H1 (cell line): ENCODE data around the gene NDUFB3. TPM values are rescaled to one million over a fixed set of nuclear protein-coding genes. Genes with fewer than 3 reads are reported as not detected.

Source experiments
- BRCA1 ChIP-seq: IDR thresholded peaks from 2 replicates; pipeline ENCODE4 v1.6.1; 2012; ENCODE audit warnings: low read depth, low read length, improper control_type of control experiment
- FOSL1 ChIP-seq: IDR thresholded peaks from 2 replicates; pipeline ENCODE4 v1.6.1; 2011; ENCODE audit warnings: mild to moderate bottlenecking, low read depth, low read length, moderate library complexity; ENCODE audit not compliant: insufficient read depth
- PHF8 ChIP-seq: fragments of 200-600 bp; sonication (generic); conservative IDR thresholded peaks from 2 replicates; pipeline ENCODE4 v1.7.1; 2012; ENCODE audit warnings: low read depth, mild to moderate bottlenecking, inconsistent platforms, low read length, moderate library complexity
- polyA plus RNA-seq, 7 experiments: library from polyadenylated mRNA; depleted of rRNA in 3 of 7; stranded (reverse) in 5 of 7; unstranded in 2 of 7; fragments of >200 nt in 5 of 7; fragments of 200-250 nt in 2 of 7; gene quantifications; 1 replicate in 5 of 7; 2 replicates in 1 of 7; 4 replicates in 1 of 7; pipeline versions ENCODE4 v1.2.1 to v1.2.3, GENCODE V29; 2011 to 2013; ENCODE audit warnings: missing spikeins in 2 of 7, mixed read lengths in 2 of 7
- total RNA-seq: library from RNA; stranded (reverse); fragmentation: NEBNext Ultra II Directional; extraction: Animal tissue kit (Norgen Biotek cat#: 25700); gene quantifications from 2 replicates; pipeline ENCODE4 v1.2.1, GENCODE V29; 2021
- TF ChIP-seq, protein P1 (sequence below): fragments of 300-600 bp; sonication (generic); IDR thresholded peaks from 2 replicates; pipeline ENCODE4 v1.7.1; 2012; ENCODE audit warnings: low read length, moderate library complexity, mild to moderate bottlenecking, inconsistent platforms; ENCODE audit not compliant: insufficient replicate concordance

The NDUFB3 gene
- total and polyA plus RNA-seq, 2 of the 8 experiments (the other 6 are each of a cell fraction or from before 2014, with no cell fraction given): 38.2 to 55.3 TPM

DNA sequence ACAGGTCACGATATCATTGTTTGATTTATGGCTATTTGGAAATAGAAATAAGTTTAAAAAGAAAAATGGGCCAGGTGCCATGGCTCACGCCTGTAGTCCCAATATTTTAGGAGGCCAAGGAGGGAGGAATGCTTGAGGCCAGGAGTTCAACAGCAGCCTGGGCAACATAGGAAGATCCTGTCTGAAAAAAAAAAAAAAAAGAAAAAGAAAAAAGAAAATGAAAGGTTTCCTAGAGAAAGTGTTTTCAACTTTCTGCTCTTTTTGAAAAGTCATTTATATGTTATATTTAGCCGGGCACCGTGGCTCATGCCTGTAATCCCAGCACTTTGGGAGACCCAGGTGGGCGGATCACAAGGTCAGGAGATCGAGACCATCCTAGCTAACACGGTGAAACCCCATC, 3.2 kb downstream of the NDUFB3 start (continued):
- TF ChIP-seq, protein P1, sequence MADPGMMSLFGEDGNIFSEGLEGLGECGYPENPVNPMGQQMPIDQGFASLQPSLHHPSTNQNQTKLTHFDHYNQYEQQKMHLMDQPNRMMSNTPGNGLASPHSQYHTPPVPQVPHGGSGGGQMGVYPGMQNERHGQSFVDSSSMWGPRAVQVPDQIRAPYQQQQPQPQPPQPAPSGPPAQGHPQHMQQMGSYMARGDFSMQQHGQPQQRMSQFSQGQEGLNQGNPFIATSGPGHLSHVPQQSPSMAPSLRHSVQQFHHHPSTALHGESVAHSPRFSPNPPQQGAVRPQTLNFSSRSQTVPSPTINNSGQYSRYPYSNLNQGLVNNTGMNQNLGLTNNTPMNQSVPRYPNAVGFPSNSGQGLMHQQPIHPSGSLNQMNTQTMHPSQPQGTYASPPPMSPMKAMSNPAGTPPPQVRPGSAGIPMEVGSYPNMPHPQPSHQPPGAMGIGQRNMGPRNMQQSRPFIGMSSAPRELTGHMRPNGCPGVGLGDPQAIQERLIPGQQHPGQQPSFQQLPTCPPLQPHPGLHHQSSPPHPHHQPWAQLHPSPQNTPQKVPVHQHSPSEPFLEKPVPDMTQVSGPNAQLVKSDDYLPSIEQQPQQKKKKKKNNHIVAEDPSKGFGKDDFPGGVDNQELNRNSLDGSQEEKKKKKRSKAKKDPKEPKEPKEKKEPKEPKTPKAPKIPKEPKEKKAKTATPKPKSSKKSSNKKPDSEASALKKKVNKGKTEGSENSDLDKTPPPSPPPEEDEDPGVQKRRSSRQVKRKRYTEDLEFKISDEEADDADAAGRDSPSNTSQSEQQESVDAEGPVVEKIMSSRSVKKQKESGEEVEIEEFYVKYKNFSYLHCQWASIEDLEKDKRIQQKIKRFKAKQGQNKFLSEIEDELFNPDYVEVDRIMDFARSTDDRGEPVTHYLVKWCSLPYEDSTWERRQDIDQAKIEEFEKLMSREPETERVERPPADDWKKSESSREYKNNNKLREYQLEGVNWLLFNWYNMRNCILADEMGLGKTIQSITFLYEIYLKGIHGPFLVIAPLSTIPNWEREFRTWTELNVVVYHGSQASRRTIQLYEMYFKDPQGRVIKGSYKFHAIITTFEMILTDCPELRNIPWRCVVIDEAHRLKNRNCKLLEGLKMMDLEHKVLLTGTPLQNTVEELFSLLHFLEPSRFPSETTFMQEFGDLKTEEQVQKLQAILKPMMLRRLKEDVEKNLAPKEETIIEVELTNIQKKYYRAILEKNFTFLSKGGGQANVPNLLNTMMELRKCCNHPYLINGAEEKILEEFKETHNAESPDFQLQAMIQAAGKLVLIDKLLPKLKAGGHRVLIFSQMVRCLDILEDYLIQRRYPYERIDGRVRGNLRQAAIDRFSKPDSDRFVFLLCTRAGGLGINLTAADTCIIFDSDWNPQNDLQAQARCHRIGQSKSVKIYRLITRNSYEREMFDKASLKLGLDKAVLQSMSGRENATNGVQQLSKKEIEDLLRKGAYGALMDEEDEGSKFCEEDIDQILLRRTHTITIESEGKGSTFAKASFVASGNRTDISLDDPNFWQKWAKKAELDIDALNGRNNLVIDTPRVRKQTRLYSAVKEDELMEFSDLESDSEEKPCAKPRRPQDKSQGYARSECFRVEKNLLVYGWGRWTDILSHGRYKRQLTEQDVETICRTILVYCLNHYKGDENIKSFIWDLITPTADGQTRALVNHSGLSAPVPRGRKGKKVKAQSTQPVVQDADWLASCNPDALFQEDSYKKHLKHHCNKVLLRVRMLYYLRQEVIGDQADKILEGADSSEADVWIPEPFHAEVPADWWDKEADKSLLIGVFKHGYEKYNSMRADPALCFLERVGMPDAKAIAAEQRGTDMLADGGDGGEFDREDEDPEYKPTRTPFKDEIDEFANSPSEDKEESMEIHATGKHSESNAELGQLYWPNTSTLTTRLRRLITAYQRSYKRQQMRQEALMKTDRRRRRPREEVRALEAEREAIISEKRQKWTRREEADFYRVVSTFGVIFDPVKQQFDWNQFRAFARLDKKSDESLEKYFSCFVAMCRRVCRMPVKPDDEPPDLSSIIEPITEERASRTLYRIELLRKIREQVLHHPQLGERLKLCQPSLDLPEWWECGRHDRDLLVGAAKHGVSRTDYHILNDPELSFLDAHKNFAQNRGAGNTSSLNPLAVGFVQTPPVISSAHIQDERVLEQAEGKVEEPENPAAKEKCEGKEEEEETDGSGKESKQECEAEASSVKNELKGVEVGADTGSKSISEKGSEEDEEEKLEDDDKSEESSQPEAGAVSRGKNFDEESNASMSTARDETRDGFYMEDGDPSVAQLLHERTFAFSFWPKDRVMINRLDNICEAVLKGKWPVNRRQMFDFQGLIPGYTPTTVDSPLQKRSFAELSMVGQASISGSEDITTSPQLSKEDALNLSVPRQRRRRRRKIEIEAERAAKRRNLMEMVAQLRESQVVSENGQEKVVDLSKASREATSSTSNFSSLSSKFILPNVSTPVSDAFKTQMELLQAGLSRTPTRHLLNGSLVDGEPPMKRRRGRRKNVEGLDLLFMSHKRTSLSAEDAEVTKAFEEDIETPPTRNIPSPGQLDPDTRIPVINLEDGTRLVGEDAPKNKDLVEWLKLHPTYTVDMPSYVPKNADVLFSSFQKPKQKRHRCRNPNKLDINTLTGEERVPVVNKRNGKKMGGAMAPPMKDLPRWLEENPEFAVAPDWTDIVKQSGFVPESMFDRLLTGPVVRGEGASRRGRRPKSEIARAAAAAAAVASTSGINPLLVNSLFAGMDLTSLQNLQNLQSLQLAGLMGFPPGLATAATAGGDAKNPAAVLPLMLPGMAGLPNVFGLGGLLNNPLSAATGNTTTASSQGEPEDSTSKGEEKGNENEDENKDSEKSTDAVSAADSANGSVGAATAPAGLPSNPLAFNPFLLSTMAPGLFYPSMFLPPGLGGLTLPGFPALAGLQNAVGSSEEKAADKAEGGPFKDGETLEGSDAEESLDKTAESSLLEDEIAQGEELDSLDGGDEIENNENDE: no peak
- no peak for TF ChIP-seq BRCA1
- TF ChIP-seq FOSL1: no peak
- TF ChIP-seq PHF8: no peak
